GM12891 (cell line): Measurements from ENCODE around the gene SHB.

ENCODE experiments used
- DNase-seq: peaks from one replicate; pipeline ENCODE4 v3.0.0; 2011; ENCODE audit warnings: low spot score; ENCODE audit not compliant: insufficient read length
- FAIRE-seq: peaks from 2 replicates; lab custom pipeline; 2011; peaks lifted over from hg19 to GRCh38; lab: Jason Lieb, UNC
- PAX5 ChIP-seq: IDR thresholded peaks from 2 replicates; pipeline ENCODE4 v1.6.1; 2011; ENCODE audit warnings: low read length, moderate library complexity, mild to moderate bottlenecking; ENCODE audit not compliant: insufficient read depth, severe bottlenecking
- POLR2A ChIP-seq: IDR thresholded peaks from 2 replicates; pipeline ENCODE4 v1.6.1; 2011; ENCODE audit warnings: low read depth, low read length, control low read depth
- POLR2AphosphoS5 ChIP-seq: IDR thresholded peaks from 2 replicates; pipeline ENCODE4 v1.6.1; 2011; ENCODE audit warnings: low read depth, low read length, control low read depth
- POU2F2 ChIP-seq: IDR thresholded peaks from 2 replicates; pipeline ENCODE4 v1.6.1; 2011; ENCODE audit warnings: low read depth, mild to moderate bottlenecking, control low read depth, low read length, moderate library complexity
- SPI1 ChIP-seq: IDR thresholded peaks from 2 replicates; pipeline ENCODE4 v1.6.1; 2011; ENCODE audit warnings: low read depth, low read length, control low read depth
- TAF1 ChIP-seq: IDR thresholded peaks from 2 replicates; pipeline ENCODE4 v1.6.1; 2011; ENCODE audit warnings: low read depth, low read length, control low read depth

Gene SHB

DNA sequence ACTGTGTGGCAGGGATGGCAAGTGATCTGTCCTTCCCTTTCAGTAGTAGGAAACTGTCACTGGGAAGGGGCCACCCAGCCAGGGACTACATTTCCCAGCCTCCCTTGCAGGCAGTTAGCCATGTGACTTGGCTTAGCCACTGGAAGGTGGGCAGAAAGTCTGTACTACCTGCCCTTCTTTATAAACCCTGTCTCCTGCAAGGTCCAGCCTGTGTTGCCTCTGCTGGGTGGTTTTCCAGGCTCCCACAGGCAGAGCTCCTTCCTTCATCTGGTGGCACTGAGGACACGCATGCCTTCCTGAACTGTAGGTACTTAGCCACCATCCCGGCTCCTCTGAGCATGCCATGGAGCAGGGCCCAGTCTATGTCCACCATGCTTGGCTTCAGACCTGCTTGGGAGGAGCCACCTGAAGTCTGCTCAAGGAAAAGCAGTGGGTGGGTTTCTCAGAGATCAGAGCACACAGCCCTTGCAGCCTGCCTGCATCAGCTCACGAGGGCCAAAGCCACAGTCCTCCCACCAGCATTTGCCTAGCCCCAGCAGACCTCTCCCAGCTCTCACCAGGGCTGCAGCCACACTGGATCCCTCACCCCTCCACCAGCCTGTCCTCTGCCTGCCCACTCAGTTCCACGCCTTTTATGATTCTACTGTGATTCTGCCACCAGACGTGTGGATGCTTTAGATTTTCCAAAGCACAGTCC, 148.4 kb downstream of the SHB start:
- no peak for TF ChIP-seq POLR2AphosphoS5
- no peak for TF ChIP-seq POU2F2
- TF ChIP-seq TAF1: no peak
- no peak for TF ChIP-seq POLR2A
- TF ChIP-seq PAX5: no peak
- no peak for TF ChIP-seq SPI1
- DNase-seq (peak; percentile 42), FAIRE-seq (peak; percentile 81)

DNA sequence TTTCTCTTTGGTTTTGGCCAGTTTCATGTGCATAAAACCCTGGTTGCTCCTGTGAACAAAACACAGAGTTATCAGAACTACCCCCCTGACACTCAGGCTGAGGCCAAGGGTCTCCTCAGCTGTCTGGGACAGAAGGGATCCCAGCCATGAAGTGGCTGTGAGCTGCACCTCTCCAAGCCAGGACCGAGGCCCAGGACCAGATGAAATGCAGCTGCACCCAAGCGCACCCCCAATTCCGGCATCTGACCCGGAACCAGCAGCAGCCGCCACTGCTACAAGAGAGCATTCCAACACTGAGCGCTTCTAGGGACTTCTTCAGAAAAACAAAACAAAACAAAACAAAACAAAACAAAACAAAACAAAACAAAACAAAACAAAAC, 149.1 kb downstream of the SHB start:
- DNase-seq (no peak), FAIRE-seq (no peak)
- TF ChIP-seq POLR2A (no peak), POU2F2 (no peak), PAX5 (no peak), POLR2AphosphoS5 (no peak), SPI1 (no peak), TAF1 (no peak)

GRCh38 chr9:37919246-37919955, 149.6 kb downstream of the SHB start:
- no peak for DNase-seq
- TF ChIP-seq TAF1 (no peak), POLR2AphosphoS5 (no peak), SPI1 (no peak), POLR2A (no peak)
- FAIRE-seq: no peak

- TF ChIP-seq PAX5 (no peak), TAF1 (no peak), POU2F2 (no peak), POLR2AphosphoS5 (no peak), SPI1 (no peak), POLR2A (no peak)
- no peak for FAIRE-seq
Observed at GRCh38 chr9:37918665-37919170, 150.3 kb downstream of the SHB start.

DNA sequence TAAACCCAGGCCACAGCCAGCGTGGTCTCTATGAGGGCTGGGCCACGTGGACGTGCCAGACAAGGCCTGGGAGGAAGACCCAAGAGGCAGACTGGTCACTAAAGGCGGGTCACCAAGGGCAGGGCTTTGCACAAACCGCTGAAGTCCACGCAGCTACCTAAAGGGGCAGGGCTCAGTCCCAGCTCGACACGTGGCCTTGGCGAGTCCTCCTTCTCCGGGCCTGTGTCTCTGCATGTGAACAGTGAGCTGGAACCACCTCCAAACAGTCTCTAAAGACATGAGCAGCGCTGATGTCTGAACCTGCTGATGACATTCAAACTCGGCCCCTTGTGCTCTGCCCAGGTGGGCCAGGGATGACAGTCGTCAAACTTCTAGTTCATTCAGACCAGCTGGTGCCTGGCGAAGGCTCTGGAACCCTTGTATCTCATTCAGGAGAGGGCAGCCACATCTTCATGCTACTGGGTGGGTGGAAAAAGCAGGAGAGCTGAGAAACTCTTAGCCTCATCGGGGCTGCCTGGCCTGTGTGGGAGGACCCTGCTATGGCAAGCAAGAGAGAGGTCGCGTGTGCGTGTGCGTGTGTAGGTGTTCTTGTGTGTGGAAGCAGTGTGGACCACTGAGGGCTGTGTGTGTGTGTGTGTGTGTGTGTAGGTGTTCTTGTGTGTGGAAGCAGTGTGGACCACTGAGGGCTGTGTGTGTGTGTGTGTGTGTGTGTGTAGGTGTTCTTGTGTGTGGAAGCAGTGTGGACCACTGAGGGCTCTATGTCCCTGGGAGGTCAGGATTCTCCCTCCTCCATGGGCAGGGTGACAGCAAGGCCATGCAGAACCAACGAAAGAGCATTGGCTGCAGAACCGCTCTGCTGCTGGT, 151.0 kb downstream of the SHB start:
- no peak for TF ChIP-seq POLR2A
- no peak for TF ChIP-seq SPI1
- TF ChIP-seq POU2F2: no peak
- FAIRE-seq: no peak
- DNase-seq: no peak

More at GRCh38 chr9:37918665-37919170, 150.3 kb downstream of the SHB start:
- no peak for DNase-seq

- TF ChIP-seq POLR2AphosphoS5 (no peak), TAF1 (no peak), SPI1 (no peak), POLR2A (no peak), POU2F2 (no peak), PAX5 (no peak)
- DNase-seq (no peak), FAIRE-seq (no peak)
Observed at GRCh38 chr9:37917313-37917731, 151.7 kb downstream of the SHB start.

GRCh38 chr9:37916471-37917312, 152.3 kb downstream of the SHB start:
- FAIRE-seq (no peak), DNase-seq (no peak)
- TF ChIP-seq PAX5 (no peak), POLR2AphosphoS5 (no peak), POU2F2 (no peak), SPI1 (no peak), TAF1 (no peak), POLR2A (no peak)

DNA sequence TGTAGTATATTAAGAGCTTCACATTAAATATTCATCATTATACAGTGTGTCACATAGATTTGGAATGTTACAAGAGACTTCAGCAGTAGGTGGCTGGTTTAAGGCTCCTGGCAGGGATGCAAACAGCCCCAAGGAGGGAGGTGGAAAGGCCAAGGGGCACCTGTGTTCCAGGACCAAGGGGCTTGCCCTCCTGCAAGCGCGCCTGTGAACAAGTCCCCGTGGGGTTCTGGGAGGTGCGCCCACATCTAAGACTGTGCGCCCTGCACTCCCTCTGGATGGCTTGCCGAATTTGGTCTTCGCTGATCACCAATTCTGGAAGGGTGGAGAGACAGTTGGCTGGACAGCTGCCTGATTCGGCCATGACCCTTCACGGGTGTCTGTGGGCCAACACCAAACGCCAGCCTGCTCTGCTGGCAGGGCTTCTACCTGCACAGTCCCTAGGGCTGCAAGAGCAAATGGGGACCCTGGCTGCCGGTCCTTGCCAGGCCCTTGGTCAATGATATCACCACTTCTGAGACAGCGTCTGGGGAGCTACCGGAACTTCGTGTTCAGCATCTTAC, 153.0 kb downstream of the SHB start:
- DNase-seq (no peak), FAIRE-seq (no peak)
- TF ChIP-seq SPI1: no peak
- no peak for TF ChIP-seq TAF1
- no peak for TF ChIP-seq POU2F2
- no peak for TF ChIP-seq POLR2AphosphoS5
- TF ChIP-seq PAX5: no peak
- no peak for TF ChIP-seq POLR2A
